Endodermal cell (in vitro differentiated cells): ENCODE measurements around the gene FBLN2. TPM values are rescaled to one million over a fixed set of nuclear protein-coding genes. Genes with fewer than 3 reads are reported as not detected.
A peak's percentile ranks its signal among the peaks of the same experiment; 100 is the strongest.

ENCODE experiments used
- DNase-seq: peaks from one replicate; pipeline ENCODE4 v3.0.0-alpha.2; 2017
- H3K27ac ChIP-seq: 2 replicates; pipeline ENCODE4 v1.5.1; 2013; ENCODE audit warnings: mild to moderate bottlenecking, low read depth, low read length, moderate library complexity
- H3K27me3 ChIP-seq: 2 replicates; pipeline ENCODE4 v1.6.1; 2013; ENCODE audit warnings: mild to moderate bottlenecking, low read length, moderate library complexity; ENCODE audit not compliant: insufficient read depth, control insufficient read depth, poor library complexity, severe bottlenecking
- H3K36me3 ChIP-seq: 2 replicates; pipeline ENCODE4 v1.7.0; 2013; ENCODE audit warnings: mild to moderate bottlenecking, low read length, moderate library complexity; ENCODE audit not compliant: control insufficient read depth, insufficient read depth
- H3K4me1 ChIP-seq: one replicate; pipeline ENCODE4 v1.7.0; 2013; ENCODE audit warnings: low read length; ENCODE audit not compliant: control insufficient read depth, insufficient read depth
- H3K4me3 ChIP-seq: 2 replicates; pipeline ENCODE4 v1.5.1; 2013; ENCODE audit warnings: mild to moderate bottlenecking, low read length, moderate library complexity
- H3K9ac ChIP-seq: 2 replicates; pipeline ENCODE4 v1.6.1; 2013; ENCODE audit warnings: mild to moderate bottlenecking, low read length, moderate library complexity; ENCODE audit not compliant: poor library complexity, severe bottlenecking; ENCODE audit errors: extremely low read depth
- H3K9me3 ChIP-seq: 2 replicates; pipeline ENCODE4 v1.6.1; 2013; ENCODE audit warnings: mild to moderate bottlenecking, low read length, moderate library complexity; ENCODE audit not compliant: control insufficient read depth
- H3K27ac Mint-ChIP-seq: 2 replicates; pipeline ENCODE4 v1.8.0; 2020; ENCODE audit warnings: mixed read lengths
- H3K27me3 Mint-ChIP-seq: 2 replicates; pipeline ENCODE4 v1.8.0; 2021; ENCODE audit warnings: mild to moderate bottlenecking, mixed read lengths; ENCODE audit not compliant: insufficient read depth
- H3K36me3 Mint-ChIP-seq: 2 replicates; pipeline ENCODE4 v1.8.0; 2020; ENCODE audit warnings: low read depth, mixed read lengths
- H3K4me1 Mint-ChIP-seq: 2 replicates; pipeline ENCODE4 v1.8.0; 2020; ENCODE audit warnings: mixed read lengths
- H3K4me3 Mint-ChIP-seq: 2 replicates; pipeline ENCODE4 v1.8.0; 2020; ENCODE audit warnings: mild to moderate bottlenecking, moderate library complexity, mixed read lengths
- H3K9me3 Mint-ChIP-seq: 2 replicates; pipeline ENCODE4 v1.8.0; 2020; ENCODE audit warnings: mild to moderate bottlenecking, mixed read lengths
- WGBS, 2 experiments: methylation state at CpG; one replicate each; pipeline versions ENCODE4 v1.1.5 to v1.1.7; 2013; ENCODE audit warnings: missing lambda C conversion rate in 2 of 2, mixed read lengths in 1 of 2; ENCODE audit not compliant: insufficient coverage in 1 of 2, insufficient read length in 1 of 2; 5-methylcytosine and 5-hydroxymethylcytosine counted together
- total RNA-seq, 2 donors: library from RNA; stranded (reverse); fragmentation: NEBNext Ultra II Directional in 1 of 2; extraction: Animal tissue kit (Norgen Biotek cat#: 25700) in 1 of 2; gene quantifications; 2 replicates in 1 of 2; 3 replicates in 1 of 2; pipeline ENCODE4 v1.2.1, GENCODE V29; 2021
- TF ChIP-seq, protein P1 (sequence below): fragments of 200-600 bp; sonication (generic); conservative IDR thresholded peaks from 2 replicates; pipeline ENCODE4 v1.5.0; 2021; ENCODE audit warnings: antibody characterized with exemption, mild to moderate bottlenecking

FBLN2 gene
- total RNA-seq, 2 donors from 2014 or later = 86.1 to 136 TPM

DNA sequence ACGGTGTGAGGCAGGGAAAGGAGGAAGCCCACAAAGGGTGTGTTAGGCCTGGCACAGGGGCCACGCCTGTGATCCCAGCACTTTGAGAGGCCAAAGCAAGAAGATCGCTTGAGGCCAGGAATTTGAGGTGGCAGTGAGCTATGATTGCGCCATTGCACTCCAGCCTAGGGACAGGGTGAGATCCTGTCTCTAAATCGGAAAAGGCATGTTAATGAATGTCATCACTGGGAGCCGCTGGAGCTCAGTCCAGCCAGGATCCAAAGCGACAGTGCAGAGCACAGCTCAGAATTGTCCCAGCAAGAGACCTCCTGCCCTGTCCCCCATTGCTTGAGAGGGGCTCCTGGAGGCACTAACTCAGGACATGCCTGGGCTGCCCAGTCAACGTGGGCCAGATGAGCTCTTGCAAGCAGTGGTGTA, 15.0 kb upstream of the FBLN2 start:
- H3K4me1 ChIP-seq = no peaks in the 10 kb centered on the region
- DNase-seq = peak; percentile 41
- peaks cover 13% of the 10 kb centered on the region for H3K4me1 Mint-ChIP-seq
- no peak overlapping the region for H3K27ac ChIP-seq
- H3K27ac Mint-ChIP-seq = no peak overlapping the region
- TF ChIP-seq, protein P1, sequence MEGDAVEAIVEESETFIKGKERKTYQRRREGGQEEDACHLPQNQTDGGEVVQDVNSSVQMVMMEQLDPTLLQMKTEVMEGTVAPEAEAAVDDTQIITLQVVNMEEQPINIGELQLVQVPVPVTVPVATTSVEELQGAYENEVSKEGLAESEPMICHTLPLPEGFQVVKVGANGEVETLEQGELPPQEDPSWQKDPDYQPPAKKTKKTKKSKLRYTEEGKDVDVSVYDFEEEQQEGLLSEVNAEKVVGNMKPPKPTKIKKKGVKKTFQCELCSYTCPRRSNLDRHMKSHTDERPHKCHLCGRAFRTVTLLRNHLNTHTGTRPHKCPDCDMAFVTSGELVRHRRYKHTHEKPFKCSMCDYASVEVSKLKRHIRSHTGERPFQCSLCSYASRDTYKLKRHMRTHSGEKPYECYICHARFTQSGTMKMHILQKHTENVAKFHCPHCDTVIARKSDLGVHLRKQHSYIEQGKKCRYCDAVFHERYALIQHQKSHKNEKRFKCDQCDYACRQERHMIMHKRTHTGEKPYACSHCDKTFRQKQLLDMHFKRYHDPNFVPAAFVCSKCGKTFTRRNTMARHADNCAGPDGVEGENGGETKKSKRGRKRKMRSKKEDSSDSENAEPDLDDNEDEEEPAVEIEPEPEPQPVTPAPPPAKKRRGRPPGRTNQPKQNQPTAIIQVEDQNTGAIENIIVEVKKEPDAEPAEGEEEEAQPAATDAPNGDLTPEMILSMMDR = no peak
- H3K9me3 ChIP-seq = no peaks in the 10 kb centered on the region
- WGBS, 2 experiments = 88 to 92% methylated on average over 8 of the region's 8 CpGs
- peaks cover 5% of the 10 kb centered on the region for H3K27me3 Mint-ChIP-seq
- no peaks in the 10 kb centered on the region for H3K27me3 ChIP-seq
- H3K4me3 Mint-ChIP-seq = no peak overlapping the region
- no peaks in the 10 kb centered on the region for H3K36me3 ChIP-seq
- no peaks in the 10 kb centered on the region for H3K9me3 Mint-ChIP-seq
- H3K9ac ChIP-seq = no peak overlapping the region
- H3K4me3 ChIP-seq = no peak overlapping the region
- no peaks in the 10 kb centered on the region for H3K36me3 Mint-ChIP-seq

DNA sequence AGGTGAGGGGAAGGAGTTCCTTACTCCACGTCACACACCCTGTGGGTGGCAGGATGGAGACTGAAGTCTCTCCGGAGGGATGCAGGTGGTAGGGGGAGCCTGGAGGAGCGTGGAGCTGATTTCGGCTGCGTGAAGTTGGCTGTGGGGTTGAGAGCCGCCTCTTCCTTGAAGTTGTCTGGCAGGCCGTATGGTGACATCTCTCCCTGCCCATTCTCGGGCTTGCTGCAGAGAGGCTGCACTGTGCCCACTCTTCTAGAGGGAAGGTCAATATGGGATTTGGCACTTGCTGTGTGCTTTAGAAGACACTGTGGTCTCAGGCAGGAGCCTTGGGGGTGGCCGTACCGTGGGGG, 13.4 kb upstream of the FBLN2 start:
- Histone ChIP-seq H3K9ac (no peak overlapping the region), H3K27me3 (no peaks in the 10 kb centered on the region), H3K9me3 (no peaks in the 10 kb centered on the region), H3K4me1 (no peaks in the 10 kb centered on the region), H3K27ac (no peak overlapping the region), H3K4me3 (no peak overlapping the region), H3K36me3 (no peaks in the 10 kb centered on the region)
- no peaks in the 10 kb centered on the region for H3K36me3 Mint-ChIP-seq
- 93% methylated on average over 10 of the region's 10 CpGs; no CpG with 5 or more reads in 1 of the 2 experiments for WGBS, 2 experiments
- H3K4me3 Mint-ChIP-seq = no peak overlapping the region
- H3K27ac Mint-ChIP-seq = no peak overlapping the region
- TF ChIP-seq, protein P1 = no peak
- H3K27me3 Mint-ChIP-seq = peaks cover 3% of the 10 kb centered on the region
- H3K4me1 Mint-ChIP-seq = peaks cover 10% of the 10 kb centered on the region
- DNase-seq = no peak
- no peaks in the 10 kb centered on the region for H3K9me3 Mint-ChIP-seq

DNA sequence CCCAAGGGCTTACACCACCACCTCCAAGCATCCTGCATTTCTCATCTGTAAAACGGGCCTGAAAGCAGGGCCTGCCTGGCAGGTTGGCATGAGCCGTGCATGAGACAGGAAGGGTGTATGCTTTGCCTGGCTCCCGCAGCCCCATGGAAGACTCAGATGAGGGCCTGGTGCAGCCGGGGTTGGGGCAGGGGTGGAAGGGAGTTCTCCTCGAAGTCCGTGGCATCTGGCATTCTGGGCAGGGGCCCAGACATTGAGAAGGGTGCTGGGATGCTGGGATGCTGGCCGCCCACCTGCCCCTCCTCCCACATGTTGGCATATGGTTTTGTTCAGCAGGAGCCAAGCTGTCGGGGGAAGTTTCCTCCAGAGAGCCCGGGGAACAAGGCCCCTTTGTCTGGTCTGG, 13.0 kb upstream of the FBLN2 start:
- H3K9me3 Mint-ChIP-seq = no peaks in the 10 kb centered on the region
- H3K36me3 Mint-ChIP-seq = no peaks in the 10 kb centered on the region
- no peak for DNase-seq
- Histone ChIP-seq H3K4me1 (no peaks in the 10 kb centered on the region), H3K4me3 (no peak overlapping the region), H3K9me3 (no peaks in the 10 kb centered on the region), H3K9ac (no peak overlapping the region), H3K36me3 (no peaks in the 10 kb centered on the region), H3K27ac (no peak overlapping the region), H3K27me3 (no peaks in the 10 kb centered on the region)
- TF ChIP-seq, protein P1 = no peak
- 93 to 100% methylated on average over 2 to 9 of the region's 9 CpGs for WGBS, 2 experiments
- H3K27ac Mint-ChIP-seq = no peak overlapping the region
- H3K4me3 Mint-ChIP-seq = no peak overlapping the region
- H3K4me1 Mint-ChIP-seq = peaks cover 10% of the 10 kb centered on the region
- peaks cover 3% of the 10 kb centered on the region for H3K27me3 Mint-ChIP-seq
